Prostate gland (tissue), 2 donors: ENCODE results near the gene PEG3. TPM values are rescaled to one million over a fixed set of nuclear protein-coding genes. Genes with fewer than 3 reads are reported as not detected.

ENCODE experiments used
- DNase-seq: peaks from one replicate; pipeline ENCODE4 v3.0.0-alpha.2; 2019; ENCODE audit warnings: low spot score
- H3K27ac ChIP-seq, 2 donors: fragments of 200-600 bp; sonication (generic); 2 replicates each; pipeline ENCODE4 v1.5.1; 2017 to 2019
- H3K27me3 ChIP-seq: fragments of 200-600 bp; sonication (generic); replicated peaks from 2 replicates; pipeline ENCODE4 v1.5.1; 2019; ENCODE audit not compliant: insufficient read depth
- H3K36me3 ChIP-seq, 2 donors: fragments of 200-600 bp; sonication (generic); 1 replicate in 1 of 2; 2 replicates in 1 of 2; pipeline versions ENCODE4 v1.5.1 to v1.8.1; 2017 to 2019
- H3K4me1 ChIP-seq: fragments of 200-600 bp; sonication (generic); replicated peaks from 2 replicates; pipeline ENCODE4 v1.5.1; 2019
- H3K4me3 ChIP-seq, 2 donors: fragments of 200-600 bp; sonication (generic); 2 replicates each; pipeline ENCODE4 v1.5.1; 2017 to 2019
- H3K9me3 ChIP-seq: fragments of 200-600 bp; sonication (generic); 2 replicates; pipeline ENCODE4 v1.5.1; 2017
- CTCF ChIP-seq, 4 experiments: fragments of 200-600 bp in 2 of 4; fragments of 450-650 bp in 2 of 4; sonication (generic) in 2 of 4; IDR thresholded peaks; 1 replicate in 3 of 4; 2 replicates in 1 of 4; pipeline ENCODE4 v1.5.1; 2016 to 2019; ENCODE audit warnings: antibody characterized with exemption in 4 of 4, mild to moderate bottlenecking in 2 of 4, moderate library complexity in 2 of 4
- POLR2A ChIP-seq: fragments of 450-650 bp; IDR thresholded peaks from one replicate; pipeline ENCODE4 v1.6.1; 2016; ENCODE audit warnings: antibody characterized with exemption, mild to moderate bottlenecking
- POLR2AphosphoS5 ChIP-seq: sonication (generic); formaldehyde crosslinking; IDR thresholded peaks from one replicate; pipeline ENCODE4 v1.6.1; 2017; ENCODE audit warnings: antibody characterized with exemption
- WGBS: methylation state at CpG from one replicate; pipeline ENCODE4 v1.1.5; 2018; 5-methylcytosine and 5-hydroxymethylcytosine counted together
- intact Hi-C: fragments of 100-400 bp; cut with DNase I; formaldehyde crosslinking; loops from one replicate; pipeline ENCODE4 v1.14.2; 2022
- total RNA-seq, 2 donors: library from RNA; depleted of rRNA; stranded (reverse); fragments of >200 nt; gene quantifications; one replicate each; pipeline ENCODE4 v1.1.0, GENCODE V29; 2016

The PEG3 gene
- total RNA-seq, 2 donors from 2014 or later, result 6.1 to 101 TPM

GRCh38 chr19:56814656-56815055 lies 25.9 kb downstream of the PEG3 start:
- no peak for DNase-seq
- intact Hi-C loops, result no loop called here
- Histone ChIP-seq H3K9me3 (no peaks in the 10 kb centered on the region), H3K27me3 (no peaks in the 10 kb centered on the region), H3K4me1 (no peaks in the 10 kb centered on the region), H3K36me3 (no peaks in the 10 kb centered on the region), H3K4me3 (no peak overlapping the region), H3K27ac (no peak overlapping the region)
- 87% methylated on average over 7 of the region's 7 CpGs for whole genome bisulfite sequencing
- no peak for TF ChIP-seq POLR2A
- TF ChIP-seq CTCF (IDR thresholded peaks at IDR 0.05), result no peak
- TF ChIP-seq POLR2AphosphoS5, result no peak

- no peaks in the 10 kb centered on the region for H3K36me3 ChIP-seq
- H3K27me3 ChIP-seq, result no peaks in the 10 kb centered on the region
- H3K27ac ChIP-seq, result no peak overlapping the region
- WGBS, result 91% methylated on average over 5 of the region's 5 CpGs
- no peaks in the 10 kb centered on the region for H3K9me3 ChIP-seq
- no peaks in the 10 kb centered on the region for H3K4me1 ChIP-seq
- TF ChIP-seq POLR2AphosphoS5, result no peak
- TF ChIP-seq CTCF (IDR thresholded peaks at IDR 0.05), result no peak
- no peak for TF ChIP-seq POLR2A
- no peak overlapping the region for H3K4me3 ChIP-seq
- no peak for DNase-seq
- intact Hi-C loops, result no loop called here
Observed at GRCh38 chr19:56813531-56813930, 27.0 kb downstream of the PEG3 start.

- Histone ChIP-seq H3K4me3 (no peak overlapping the region), H3K4me1 (no peaks in the 10 kb centered on the region), H3K9me3 (no peaks in the 10 kb centered on the region), H3K27me3 (no peaks in the 10 kb centered on the region), H3K27ac (no peak overlapping the region), H3K36me3 (no peaks in the 10 kb centered on the region)
- intact Hi-C loops, result no loop called here
- 86% methylated on average over 6 of the region's 6 CpGs for WGBS
- DNase-seq, result no peak
- TF ChIP-seq CTCF (IDR thresholded peaks at IDR 0.05), result no peak
- no peak for TF ChIP-seq POLR2A
- TF ChIP-seq POLR2AphosphoS5, result no peak
Observed at GRCh38 chr19:56811480-56811879, 29.0 kb downstream of the PEG3 start.

GRCh38 chr19:56810260-56810659 lies 30.3 kb downstream of the PEG3 start:
- DNase-seq, result no peak
- no peaks in the 10 kb centered on the region for H3K9me3 ChIP-seq
- no peak overlapping the region for H3K27ac ChIP-seq
- intact Hi-C loops, result no loop called here
- H3K4me3 ChIP-seq, result no peak overlapping the region
- TF ChIP-seq CTCF (IDR thresholded peaks at IDR 0.05) (no peak), POLR2A (no peak), POLR2AphosphoS5 (no peak)
- no peaks in the 10 kb centered on the region for H3K4me1 ChIP-seq
- WGBS, result 98% methylated on average over 1 of the region's 1 CpG
- H3K36me3 ChIP-seq, result no peaks in the 10 kb centered on the region
- no peaks in the 10 kb centered on the region for H3K27me3 ChIP-seq

- 87% methylated on average over 3 of the region's 3 CpGs for WGBS
- Histone ChIP-seq H3K9me3 (no peaks in the 10 kb centered on the region), H3K4me3 (no peak overlapping the region), H3K27me3 (no peaks in the 10 kb centered on the region), H3K4me1 (no peaks in the 10 kb centered on the region), H3K27ac (no peak overlapping the region), H3K36me3 (no peaks in the 10 kb centered on the region)
- TF ChIP-seq CTCF (IDR thresholded peaks at IDR 0.05), result no peak
- TF ChIP-seq POLR2AphosphoS5, result no peak
- no peak for TF ChIP-seq POLR2A
- intact Hi-C loops, result no loop called here
- DNase-seq, result no peak
Observed at GRCh38 chr19:56808717-56809392, 31.7 kb downstream of the PEG3 start.
